HEK293 (cell line): ENCODE results near the gene ARHGAP10.

Experiments
- PBX3 ChIP-seq: sonication (generic); formaldehyde crosslinking; IDR thresholded peaks from 2 replicates; pipeline ENCODE4 v1.8.1; 2022; ENCODE audit warnings: mild to moderate bottlenecking, moderate library complexity, missing genetic modification reagents
- RBAK ChIP-seq: fragments of 450-650 bp; formaldehyde crosslinking; IDR thresholded peaks from 2 replicates; pipeline ENCODE4 v1.5.1; 2016; ENCODE audit warnings: missing biosample characterization, missing genetic modification characterization
- REST ChIP-seq: fragments of 450-650 bp; formaldehyde crosslinking; IDR thresholded peaks from 2 replicates; pipeline ENCODE4 v1.5.1; 2016; ENCODE audit warnings: missing biosample characterization, missing genetic modification characterization
- YY1 ChIP-seq: fragments of 450-650 bp; formaldehyde crosslinking; IDR thresholded peaks from 2 replicates; pipeline ENCODE4 v1.5.1; 2018; ENCODE audit warnings: missing biosample characterization, missing genetic modification characterization
- ZNF140 ChIP-seq: fragments of 450-650 bp; formaldehyde crosslinking; IDR thresholded peaks from 2 replicates; pipeline ENCODE4 v1.5.1; 2016; ENCODE audit warnings: missing biosample characterization, missing genetic modification characterization
- ZNF426 ChIP-seq: fragments of 450-650 bp; formaldehyde crosslinking; IDR thresholded peaks from 2 replicates; pipeline ENCODE4 v1.5.1; 2017; ENCODE audit warnings: missing biosample characterization, missing genetic modification characterization, mild to moderate bottlenecking, inconsistent platforms, moderate library complexity
- ZNF677 ChIP-seq: fragments of 450-650 bp; IDR thresholded peaks from 2 replicates; pipeline ENCODE4 v1.5.0; 2018; ENCODE audit warnings: missing biosample characterization, mild to moderate bottlenecking, missing genetic modification characterization, moderate library complexity
- TF ChIP-seq, protein P1 (sequence below): fragments of 450-650 bp; formaldehyde crosslinking; IDR thresholded peaks from 2 replicates; pipeline ENCODE4 v1.5.1; 2016; ENCODE audit warnings: missing biosample characterization, missing genetic modification characterization

DNA sequence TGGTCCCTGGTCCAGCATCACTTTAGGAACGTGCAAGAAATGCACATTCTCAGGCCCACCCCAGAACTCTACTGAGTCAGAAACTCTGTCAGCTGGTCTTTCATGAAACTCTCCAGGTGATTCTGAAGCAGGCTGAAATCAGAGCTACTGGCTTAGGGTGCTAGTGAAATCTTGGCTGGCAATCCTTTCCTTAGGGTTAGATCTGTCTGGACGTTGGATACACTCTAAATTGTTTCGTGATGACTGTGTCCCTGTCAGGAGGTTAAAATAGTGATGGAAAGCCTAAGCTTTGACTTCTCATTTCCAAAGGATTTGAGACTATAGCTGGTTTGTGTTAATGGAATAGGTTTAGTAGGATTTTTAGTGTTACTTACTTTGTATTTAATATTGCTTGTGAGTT, 99.1 kb downstream of the ARHGAP10 start:
- TF ChIP-seq, protein P1, sequence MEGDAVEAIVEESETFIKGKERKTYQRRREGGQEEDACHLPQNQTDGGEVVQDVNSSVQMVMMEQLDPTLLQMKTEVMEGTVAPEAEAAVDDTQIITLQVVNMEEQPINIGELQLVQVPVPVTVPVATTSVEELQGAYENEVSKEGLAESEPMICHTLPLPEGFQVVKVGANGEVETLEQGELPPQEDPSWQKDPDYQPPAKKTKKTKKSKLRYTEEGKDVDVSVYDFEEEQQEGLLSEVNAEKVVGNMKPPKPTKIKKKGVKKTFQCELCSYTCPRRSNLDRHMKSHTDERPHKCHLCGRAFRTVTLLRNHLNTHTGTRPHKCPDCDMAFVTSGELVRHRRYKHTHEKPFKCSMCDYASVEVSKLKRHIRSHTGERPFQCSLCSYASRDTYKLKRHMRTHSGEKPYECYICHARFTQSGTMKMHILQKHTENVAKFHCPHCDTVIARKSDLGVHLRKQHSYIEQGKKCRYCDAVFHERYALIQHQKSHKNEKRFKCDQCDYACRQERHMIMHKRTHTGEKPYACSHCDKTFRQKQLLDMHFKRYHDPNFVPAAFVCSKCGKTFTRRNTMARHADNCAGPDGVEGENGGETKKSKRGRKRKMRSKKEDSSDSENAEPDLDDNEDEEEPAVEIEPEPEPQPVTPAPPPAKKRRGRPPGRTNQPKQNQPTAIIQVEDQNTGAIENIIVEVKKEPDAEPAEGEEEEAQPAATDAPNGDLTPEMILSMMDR (tag by site-specific recombination): no peak
- no peak for TF ChIP-seq ZNF140 (tag by site-specific recombination)
- TF ChIP-seq REST (tag by site-specific recombination): no peak
- no peak for TF ChIP-seq ZNF426 (tag by site-specific recombination)
- no peak for TF ChIP-seq PBX3 (CRISPR knock-in tag)
- TF ChIP-seq RBAK: no peak
- no peak for TF ChIP-seq YY1 (tag by site-specific recombination)
- no peak for TF ChIP-seq ZNF677 (tag by site-specific recombination)
